GM18951 (cell line): Measurements from ENCODE around the gene REEP3.

Experiments used
- POLR2A ChIP-seq: IDR thresholded peaks from 4 replicates; pipeline ENCODE4 v1.6.1; 2011; ENCODE audit warnings: mild to moderate bottlenecking; ENCODE audit not compliant: insufficient read length, insufficient read depth; ENCODE audit errors: extremely low read depth
- in situ Hi-C: fragments of 300-500 bp; cut with MboI; formaldehyde crosslinking; loops from one replicate; pipeline ENCODE4 v1.12.0; 2022; ENCODE audit warnings: low sequenced_read_pairs, mixed read lengths, inconsistent platforms; ENCODE audit not compliant: unreplicated experiment

The REEP3 gene

GRCh38 chr10:63573068-63573697 is 52.0 kb downstream of the REEP3 start:
- in situ Hi-C loops, result no loop called here
- no peak for TF ChIP-seq POLR2A

- in situ Hi-C loops, result no loop called here
- TF ChIP-seq POLR2A, result no peak
Measured at GRCh38 chr10:63574011-63574410, 52.8 kb downstream of the REEP3 start.

GRCh38 chr10:63576501-63576900 is 55.3 kb downstream of the REEP3 start:
- no peak for TF ChIP-seq POLR2A
- in situ Hi-C loops, result no loop called here

- in situ Hi-C loops, result no loop called here
- TF ChIP-seq POLR2A, result no peak
Measured at GRCh38 chr10:63578501-63578900, 57.3 kb downstream of the REEP3 start.

GRCh38 chr10:63579371-63580014 is 58.3 kb downstream of the REEP3 start:
- in situ Hi-C loops, result no loop called here
- no peak for TF ChIP-seq POLR2A

GRCh38 chr10:63582690-63583089 is 61.5 kb downstream of the REEP3 start:
- in situ Hi-C loops, result no loop called here

GRCh38 chr10:63583397-63583796 is 62.2 kb downstream of the REEP3 start:
- no peak for TF ChIP-seq POLR2A

More at GRCh38 chr10:63582690-63583089, 61.5 kb downstream of the REEP3 start:
- TF ChIP-seq POLR2A, result no peak

GRCh38 chr10:63583909-63584724 is 62.9 kb downstream of the REEP3 start:
- in situ Hi-C loops, result no loop called here
- no peak for TF ChIP-seq POLR2A

More at GRCh38 chr10:63583397-63583796, 62.2 kb downstream of the REEP3 start:
- in situ Hi-C loops, result no loop called here

- in situ Hi-C loops, result no loop called here
Measured at GRCh38 chr10:63584725-63585035, 63.5 kb downstream of the REEP3 start.

GRCh38 chr10:63585041-63585440 is 63.8 kb downstream of the REEP3 start:
- no peak for TF ChIP-seq POLR2A
- in situ Hi-C loops, result no loop called here

More at GRCh38 chr10:63584725-63585035, 63.5 kb downstream of the REEP3 start:
- TF ChIP-seq POLR2A, result no peak

- no peak for TF ChIP-seq POLR2A
- in situ Hi-C loops, result no loop called here
Measured at GRCh38 chr10:63586043-63586442, 64.8 kb downstream of the REEP3 start.

GRCh38 chr10:63587191-63587590 is 66.0 kb downstream of the REEP3 start:
- in situ Hi-C loops, result no loop called here
- no peak for TF ChIP-seq POLR2A

- in situ Hi-C loops, result no loop called here
- TF ChIP-seq POLR2A, result no peak
Measured at GRCh38 chr10:63588436-63589167, 67.4 kb downstream of the REEP3 start.
